Kidney (tissue), 14 donors: ENCODE measurements around the gene CKB. TPM values are rescaled to one million over a fixed set of nuclear protein-coding genes. Genes with fewer than 3 reads are reported as not detected.
A peak's percentile ranks its signal among the peaks of the same experiment; 100 is the strongest.

Experiments
- DNase-seq, 5 donors: peaks; one replicate each; pipeline ENCODE4 v3.0.0-alpha.2; 2013 to 2020
- FAIRE-seq: peaks from 2 replicates; lab custom pipeline; 2012; peaks lifted over from hg19 to GRCh38; lab: Jason Lieb, UNC
- H3K27ac ChIP-seq, 2 donors: one replicate each; pipeline ENCODE4 v1.7.0; 2013; ENCODE audit warnings: low read depth in 2 of 2, low read length in 2 of 2, inconsistent platforms in 1 of 2
- H3K27me3 ChIP-seq: one replicate; pipeline ENCODE4 v1.7.1; 2013; ENCODE audit warnings: low read length, inconsistent platforms; ENCODE audit not compliant: control insufficient read depth, insufficient read depth
- H3K36me3 ChIP-seq, 3 donors: one replicate each; pipeline versions ENCODE4 v1.7.0 to v1.7.1; 2013; ENCODE audit warnings: low read length in 3 of 3, control low read depth in 1 of 3, inconsistent platforms in 1 of 3; ENCODE audit not compliant: insufficient read depth in 3 of 3, control insufficient read depth in 2 of 3
- H3K4me1 ChIP-seq, 3 donors: one replicate each; pipeline versions ENCODE4 v1.7.0 to v1.7.1; 2013; ENCODE audit warnings: low read length in 3 of 3, inconsistent platforms in 1 of 3, low read depth in 1 of 3; ENCODE audit not compliant: control insufficient read depth in 2 of 3, insufficient read depth in 2 of 3
- H3K4me3 ChIP-seq, 3 donors: one replicate each; pipeline versions ENCODE4 v1.7.0 to v1.8.1; 2013; ENCODE audit warnings: low read length in 3 of 3, control low read depth in 1 of 3, inconsistent platforms in 1 of 3
- H3K9ac ChIP-seq, 3 donors: one replicate each; pipeline versions ENCODE4 v1.7.0 to v1.7.1; 2013; ENCODE audit warnings: low read length in 3 of 3, control low read depth in 1 of 3, inconsistent platforms in 1 of 3
- H3K9me3 ChIP-seq, 3 donors: one replicate each; pipeline versions ENCODE4 v1.7.0 to v1.7.1; 2013; ENCODE audit warnings: low read length in 3 of 3, control low read depth in 1 of 3, inconsistent platforms in 1 of 3; ENCODE audit not compliant: control insufficient read depth in 2 of 3, insufficient read depth in 1 of 3
- CTCF ChIP-seq: IDR thresholded peaks from 3 replicates; pipeline ENCODE4 v1.5.1; 2012; ENCODE audit warnings: mild to moderate bottlenecking, moderate library complexity, borderline replicate concordance; ENCODE audit not compliant: insufficient read depth; ENCODE audit errors: extremely low read depth
- intact Hi-C: fragments of 100-400 bp; cut with DNase I; formaldehyde crosslinking; loops from one replicate; pipeline ENCODE4 v1.11.1; 2022
- polyA plus RNA-seq: library from polyadenylated mRNA; stranded (reverse); fragments of 350-450 nt; fragmentation: Illumina TruSeq; extraction: RNeasy Lipid Tissue Mini Kit (QIAGEN cat#74804); gene quantifications from one replicate; pipeline ENCODE4 v1.2.3, GENCODE V29; 2014; ENCODE audit warnings: low read depth, low replicate concordance; ENCODE audit not compliant: insufficient read depth
- total RNA-seq: library from RNA; stranded (reverse); fragmentation: NEBNext Ultra II Directional; extraction: Animal tissue kit (Norgen Biotek cat#: 25700); gene quantifications from one replicate; pipeline ENCODE4 v1.2.1, GENCODE V29; 2021
- donor health status: control.
- donor health status: control.
- donor health status: control.
- donor health status: control.
- donor health status: control.
- donor health status: DM: yes; HTN: yes; CAD: no.
- donor health status: Normal renal cell carcinoma (clear cell type).

The CKB gene
- total and polyA plus RNA-seq, 2 donors from 2014 or later: 539 to 916 TPM

- intact Hi-C loops: no loop called here
- peaks cover 0 to 15% (median 0%) of the 10 kb centered on the region in 3 donors for H3K4me1 ChIP-seq
These were observed 18.4 kb upstream of the CKB start for GRCh38 chr14:103540821-103541708.

GRCh38 chr14:103539056-103539825, 16.6 kb upstream of the CKB start:
- no peak overlapping the region for H3K4me3 ChIP-seq
- no peaks in the 10 kb centered on the region for H3K36me3 ChIP-seq
- no peak overlapping the region for H3K9ac ChIP-seq
- TF ChIP-seq CTCF: no peak
- no peak for FAIRE-seq
- intact Hi-C loops: no loop called here
- H3K4me1 ChIP-seq: peaks cover 0 to 15% (median 0%) of the 10 kb centered on the region in 3 donors
- peak in 1 of 5 donors; percentile 80 for DNase-seq
- no peaks in the 10 kb centered on the region for H3K27me3 ChIP-seq
- no peaks in the 10 kb centered on the region for H3K9me3 ChIP-seq
- peak overlapping the region in 1 of 2 donors; percentile 63 for H3K27ac ChIP-seq

More at GRCh38 chr14:103540821-103541708, 18.4 kb upstream of the CKB start:
- Histone ChIP-seq H3K9me3 (no peaks in the 10 kb centered on the region), H3K27ac (no peak overlapping the region), H3K9ac (no peak overlapping the region), H3K36me3 (no peaks in the 10 kb centered on the region), H3K27me3 (no peaks in the 10 kb centered on the region), H3K4me3 (no peak overlapping the region)
- no peak for FAIRE-seq
- TF ChIP-seq CTCF: no peak
- peak in 2 of 5 donors; percentile 1 to 78 for DNase-seq

- peak in 1 of 5 donors; percentile 83 for DNase-seq
- Histone ChIP-seq H3K36me3 (no peaks in the 10 kb centered on the region), H3K27me3 (no peaks in the 10 kb centered on the region), H3K9me3 (no peaks in the 10 kb centered on the region), H3K27ac (peak overlapping the region in 1 of 2 donors; percentile 63), H3K4me3 (no peak overlapping the region), H3K4me1 (peaks cover 0 to 11% (median 0%) of the 10 kb centered on the region in 3 donors), H3K9ac (peak overlapping the region in 1 of 3 donors; percentile 26)
- no peak for TF ChIP-seq CTCF
- intact Hi-C loops: no loop called here
- FAIRE-seq: no peak
These were observed 15.8 kb upstream of the CKB start for GRCh38 chr14:103538291-103539055.
